SK-N-SH treated with all-trans-retinoic acid at 6 μM for 48 hours (cell line): ENCODE results near the gene ANKRD11.

Source experiments
- ATAC-seq: fragments of 200-7000 bp; cut with Tn5 transposase; 3 replicates; pipeline ENCODE4 v1.9.1; 2020; ENCODE audit warnings: mild to moderate bottlenecking, moderate library complexity
- ARNTL ChIP-seq: fragments of 450-650 bp; formaldehyde crosslinking; IDR thresholded peaks from 2 replicates; pipeline ENCODE4 v1.5.0; 2020; ENCODE audit warnings: low read depth, mild to moderate bottlenecking, moderate library complexity, borderline replicate concordance
- CREB5 ChIP-seq: fragments of 250-450 bp; sonication (Bioruptor Pico); IDR thresholded peaks from 2 replicates; pipeline ENCODE4 v1.5.1; 2020; ENCODE audit warnings: low read depth, mild to moderate bottlenecking, moderate library complexity
- CSDC2 ChIP-seq: fragments of 250-450 bp; sonication (Bioruptor Pico); IDR thresholded peaks from 2 replicates; pipeline ENCODE4 v1.5.0; 2020; ENCODE audit warnings: mild to moderate bottlenecking, moderate library complexity
- ESRRG ChIP-seq: fragments of 250-450 bp; sonication (Bioruptor Pico); IDR thresholded peaks from 2 replicates; pipeline ENCODE4 v1.6.1; 2021; ENCODE audit warnings: mild to moderate bottlenecking
- GLIS3 ChIP-seq: fragments of 250-450 bp; sonication (Bioruptor Pico); IDR thresholded peaks from 2 replicates; pipeline ENCODE4 v1.5.0; 2020; ENCODE audit warnings: mild to moderate bottlenecking, moderate library complexity
- ISL1 ChIP-seq: fragments of 250-450 bp; sonication (Bioruptor Pico); IDR thresholded peaks from 2 replicates; pipeline ENCODE4 v2.1.2; 2022; ENCODE audit warnings: mild to moderate bottlenecking, moderate library complexity
- OSR1 ChIP-seq: fragments of 250-450 bp; sonication (Bioruptor Pico); IDR thresholded peaks from 2 replicates; pipeline ENCODE4 v1.8.0; 2022; ENCODE audit warnings: moderate library complexity, mild to moderate bottlenecking, inconsistent platforms
- PATZ1 ChIP-seq: fragments of 250-450 bp; sonication (Bioruptor Pico); IDR thresholded peaks from 2 replicates; pipeline ENCODE4 v1.8.0; 2020; ENCODE audit warnings: mild to moderate bottlenecking, moderate library complexity, borderline replicate concordance
- POU6F1 ChIP-seq: fragments of 250-450 bp; sonication (Bioruptor Pico); IDR thresholded peaks from 2 replicates; pipeline ENCODE4 v1.8.0; 2021; ENCODE audit warnings: low read depth, mild to moderate bottlenecking, moderate library complexity, borderline replicate concordance
- PPARA ChIP-seq: fragments of 250-450 bp; sonication (Bioruptor Pico); IDR thresholded peaks from 2 replicates; pipeline ENCODE4 v1.5.0; 2020; ENCODE audit warnings: mild to moderate bottlenecking, borderline replicate concordance
- RARB ChIP-seq: fragments of 250-450 bp; sonication (Bioruptor Pico); IDR thresholded peaks from 2 replicates; pipeline ENCODE4 v1.8.0; 2021; ENCODE audit warnings: mild to moderate bottlenecking, moderate library complexity
- SNAI2 ChIP-seq: fragments of 250-450 bp; sonication (Bioruptor Pico); IDR thresholded peaks from 2 replicates; pipeline ENCODE4 v1.5.0; 2020; ENCODE audit warnings: mild to moderate bottlenecking, moderate library complexity
- TCF4 ChIP-seq: fragments of 250-450 bp; sonication (Bioruptor Pico); IDR thresholded peaks from 2 replicates; pipeline ENCODE4 v1.8.0; 2021; ENCODE audit warnings: mild to moderate bottlenecking, moderate library complexity, borderline replicate concordance
- TOX ChIP-seq: fragments of 250-450 bp; sonication (Bioruptor Pico); IDR thresholded peaks from 2 replicates; pipeline ENCODE4 v1.8.0; 2021; ENCODE audit warnings: mild to moderate bottlenecking, moderate library complexity, borderline replicate concordance
- TSHZ2 ChIP-seq: fragments of 250-450 bp; sonication (Bioruptor Pico); IDR thresholded peaks from 2 replicates; pipeline ENCODE4 v1.5.0; 2020; ENCODE audit warnings: mild to moderate bottlenecking, moderate library complexity
- ZC3H10 ChIP-seq: fragments of 250-450 bp; sonication (Bioruptor Pico); IDR thresholded peaks from 2 replicates; pipeline ENCODE4 v1.5.1; 2021; ENCODE audit warnings: mild to moderate bottlenecking, moderate library complexity
- ZFP3 ChIP-seq: fragments of 250-450 bp; sonication (Bioruptor Pico); IDR thresholded peaks from 2 replicates; pipeline ENCODE4 v1.5.0; 2020; ENCODE audit warnings: mild to moderate bottlenecking, moderate library complexity
- ZFP30 ChIP-seq: fragments of 450-650 bp; formaldehyde crosslinking; IDR thresholded peaks from 2 replicates; pipeline ENCODE4 v1.5.0; 2022; ENCODE audit warnings: mild to moderate bottlenecking, moderate library complexity
- ZNF565 ChIP-seq: fragments of 450-650 bp; formaldehyde crosslinking; conservative IDR thresholded peaks from 2 replicates; pipeline ENCODE4 v1.5.0; 2020; ENCODE audit warnings: low read depth, mild to moderate bottlenecking, moderate library complexity
- ZNF70 ChIP-seq: fragments of 450-650 bp; formaldehyde crosslinking; IDR thresholded peaks from 2 replicates; pipeline ENCODE4 v1.5.0; 2020; ENCODE audit warnings: mild to moderate bottlenecking, moderate library complexity

Gene ANKRD11

GRCh38 chr16:89332902-89333245 is 157.5 kb downstream of the ANKRD11 start:
- TF ChIP-seq TSHZ2 (no peak), OSR1 (CRISPR knock-in tag) (no peak), TCF4 (CRISPR knock-in tag) (no peak), POU6F1 (CRISPR knock-in tag) (no peak), TOX (CRISPR knock-in tag) (no peak), ZNF70 (CRISPR knock-in tag) (no peak), ZFP30 (no peak), RARB (CRISPR knock-in tag) (no peak), PATZ1 (CRISPR knock-in tag) (no peak), ISL1 (CRISPR knock-in tag) (no peak), CSDC2 (CRISPR knock-in tag) (no peak), GLIS3 (no peak), SNAI2 (CRISPR knock-in tag) (no peak), CREB5 (CRISPR knock-in tag) (no peak), ZFP3 (CRISPR knock-in tag) (no peak), ESRRG (CRISPR knock-in tag) (no peak), ARNTL (CRISPR knock-in tag) (no peak), ZNF565 (CRISPR knock-in tag) (no peak)
- no peak for ATAC-seq

- no peak for ATAC-seq
- TF ChIP-seq PPARA (CRISPR knock-in tag) (no peak), ARNTL (CRISPR knock-in tag) (no peak), PATZ1 (CRISPR knock-in tag) (no peak), TOX (CRISPR knock-in tag) (no peak), TSHZ2 (no peak), RARB (CRISPR knock-in tag) (no peak), ZNF565 (CRISPR knock-in tag) (no peak), ZC3H10 (CRISPR knock-in tag) (no peak), CREB5 (CRISPR knock-in tag) (no peak)
Observed at GRCh38 chr16:89332243-89332901, 158.0 kb downstream of the ANKRD11 start.
